Measurements from ENCODE around the gene TRAFD1.
"Not testable (repeated sequence)": the region's sequence is repeated elsewhere in the genome, so short reads cannot be mapped to it uniquely, and the experiment has no call there.

Gene TRAFD1

DNA sequence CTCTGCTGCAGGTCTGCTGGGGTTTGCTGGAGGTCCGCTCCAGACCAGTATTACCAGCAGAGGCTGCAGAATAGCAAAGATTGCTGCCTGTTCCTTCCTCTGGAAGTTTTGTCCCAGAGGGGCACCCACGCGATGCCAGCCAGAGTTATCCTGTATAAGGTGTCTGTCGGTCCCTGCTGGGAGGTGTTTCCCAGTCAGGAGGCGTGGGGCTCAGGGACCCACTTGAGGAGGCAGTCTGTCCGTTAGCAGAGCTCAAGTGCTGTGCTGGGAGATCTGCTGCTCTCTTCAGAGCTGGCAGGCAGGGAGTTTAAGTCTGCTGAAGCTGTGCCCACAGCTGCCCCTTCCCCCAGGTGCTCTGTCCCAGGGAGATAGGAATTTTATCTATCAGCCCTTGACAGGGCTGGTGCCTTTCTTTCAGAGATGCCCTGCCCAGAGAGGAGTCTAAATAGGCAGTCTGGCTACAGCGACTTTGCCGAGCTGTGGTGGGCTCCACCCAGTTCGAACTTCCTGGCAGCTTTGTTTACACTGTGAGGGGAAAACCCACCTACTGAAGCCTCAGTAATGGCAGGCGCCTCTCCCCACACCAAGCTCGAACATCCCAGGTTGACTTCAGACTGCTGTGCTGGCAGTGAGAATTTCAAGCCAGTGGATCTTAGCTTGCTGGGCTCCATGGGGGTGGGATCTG is 33.2 kb downstream of the TRAFD1 start:
- DNase-seq (ENCODE audit: low spot score in 2 of 2); H3K4me3 ChIP-seq; in situ Hi-C loops (cut with MboI; ENCODE audit: low sequenced_read_pairs); H3K9me3 ChIP-seq; H3K4me1 ChIP-seq; H3K27me3 ChIP-seq (ENCODE audit: low read depth): not testable (repeated sequence)
- H3K36me3 ChIP-seq (replicated peaks): peaks cover 32% of the 10 kb centered on the region

DNA sequence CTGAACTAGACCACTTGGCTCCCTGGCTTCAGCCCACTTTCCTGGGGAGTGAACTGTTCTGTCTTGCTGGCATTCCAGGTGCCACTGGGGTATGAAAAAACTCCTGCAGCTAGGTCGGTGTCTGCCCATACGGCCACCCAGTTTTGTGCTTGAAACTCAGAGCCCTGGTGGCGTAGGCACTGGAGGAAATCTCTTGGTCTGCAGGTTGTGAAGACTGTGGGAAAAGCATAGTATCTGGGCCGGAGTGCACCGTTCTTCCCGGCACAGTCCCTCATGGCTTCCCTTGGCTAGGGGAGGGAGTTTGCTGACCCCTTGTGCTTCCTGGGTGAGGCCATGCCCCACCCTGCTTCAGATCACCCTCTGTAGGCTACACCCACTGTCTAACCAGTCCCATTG is 33.8 kb downstream of the TRAFD1 start:
- Histone ChIP-seq H3K4me1 (no peaks in the 10 kb centered on the region), H3K27me3 (ENCODE audit: low read depth) (no peaks in the 10 kb centered on the region), H3K4me3 (no peak overlapping the region), H3K36me3 (replicated peaks) (peaks cover 32% of the 10 kb centered on the region), H3K9me3 (no peaks in the 10 kb centered on the region)
- no peak for DNase-seq (ENCODE audit: low spot score in 2 of 2)
- in situ Hi-C loops (cut with MboI; ENCODE audit: low sequenced_read_pairs): no loop called here

DNA sequence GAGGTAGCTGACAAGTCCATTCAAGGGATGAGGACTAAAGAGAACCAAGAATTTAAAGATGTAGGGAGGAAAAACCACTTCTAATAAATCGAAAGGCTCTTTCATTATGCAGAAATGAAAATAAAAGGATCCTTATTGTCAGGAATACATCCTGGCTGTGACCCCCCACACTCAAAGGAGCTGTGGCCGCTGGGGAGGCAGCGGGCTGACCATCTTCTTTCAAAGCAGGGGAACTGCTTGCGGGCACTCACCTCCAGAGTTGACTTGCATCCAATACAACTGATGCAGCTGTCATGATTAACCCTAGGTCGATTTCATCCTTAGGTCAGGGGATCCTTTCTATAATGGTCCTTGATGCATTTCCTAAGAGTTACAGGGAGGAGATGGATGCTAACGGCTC is 35.3 kb downstream of the TRAFD1 start:
- in situ Hi-C loops (cut with MboI; ENCODE audit: low sequenced_read_pairs): no loop called here

DNA sequence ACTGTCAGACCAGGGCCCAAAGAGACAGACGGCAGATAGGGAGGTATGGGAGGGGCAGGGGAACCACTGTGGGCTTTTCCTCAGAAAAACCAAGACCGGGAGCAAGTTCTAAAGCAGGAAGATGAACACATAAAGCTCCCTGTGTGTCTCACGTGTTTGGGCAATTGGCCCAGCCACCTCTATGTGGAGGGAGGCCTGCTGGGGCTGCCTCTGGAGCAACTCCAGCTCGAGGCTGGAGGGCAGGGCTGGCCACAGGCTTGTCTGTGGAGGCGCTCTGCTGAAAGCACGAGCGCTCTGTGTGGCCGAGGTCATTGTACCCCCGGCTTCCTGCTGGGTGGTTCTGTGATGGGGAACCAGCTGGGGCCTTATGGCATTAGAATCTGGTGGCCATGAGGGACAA is 36.4 kb downstream of the TRAFD1 start:
- H3K9me3 ChIP-seq: no peaks in the 10 kb centered on the region
- no peaks in the 10 kb centered on the region for H3K27me3 ChIP-seq (ENCODE audit: low read depth)
- no peak overlapping the region for H3K4me3 ChIP-seq
- in situ Hi-C loops (cut with MboI; ENCODE audit: low sequenced_read_pairs): no loop called here
- peaks cover 31% of the 10 kb centered on the region for H3K36me3 ChIP-seq (replicated peaks)
- DNase-seq (ENCODE audit: low spot score in 2 of 2): no peak
- no peaks in the 10 kb centered on the region for H3K4me1 ChIP-seq

More for the DNA sequence above, 35.3 kb downstream of the TRAFD1 start:
- Histone ChIP-seq H3K4me1 (no peaks in the 10 kb centered on the region), H3K27me3 (ENCODE audit: low read depth) (no peaks in the 10 kb centered on the region), H3K4me3 (no peak overlapping the region), H3K36me3 (replicated peaks) (peaks cover 32% of the 10 kb centered on the region), H3K9me3 (no peaks in the 10 kb centered on the region)
- DNase-seq (ENCODE audit: low spot score in 2 of 2): no peak

DNA sequence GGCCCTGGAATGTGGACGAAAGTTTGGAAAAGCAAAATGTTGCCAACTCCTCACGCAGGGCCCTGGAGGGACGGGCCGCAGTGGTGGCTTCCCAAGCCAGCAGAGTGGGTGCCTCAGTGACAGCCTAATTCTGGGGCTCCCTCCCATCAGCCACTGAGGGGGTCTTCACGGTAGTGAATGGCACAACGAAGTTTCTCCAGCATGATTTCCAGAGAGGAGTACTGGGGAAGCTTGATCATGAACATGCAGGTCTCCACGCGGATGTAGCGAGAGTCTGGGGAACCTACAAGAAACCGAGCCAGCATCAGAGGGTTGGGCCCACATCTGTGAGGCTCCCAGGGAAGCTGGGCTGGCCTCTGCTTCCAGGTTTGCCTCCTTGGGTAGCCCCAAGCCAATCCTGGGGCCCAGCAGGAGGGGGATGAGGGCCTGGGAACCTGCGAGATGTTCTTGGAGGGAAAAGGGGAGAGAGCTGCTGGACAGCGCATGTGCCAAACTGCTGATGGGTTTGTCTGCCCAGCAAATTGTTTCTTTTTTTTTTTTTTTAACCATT is 37.0 kb downstream of the TRAFD1 start:
- Histone ChIP-seq H3K36me3 (replicated peaks) (peaks cover 26% of the 10 kb centered on the region), H3K4me3 (no peak overlapping the region), H3K9me3 (no peaks in the 10 kb centered on the region), H3K4me1 (no peaks in the 10 kb centered on the region), H3K27me3 (ENCODE audit: low read depth) (no peaks in the 10 kb centered on the region)
- no peak for DNase-seq (ENCODE audit: low spot score in 2 of 2)
- in situ Hi-C loops (cut with MboI; ENCODE audit: low sequenced_read_pairs): no loop called here

DNA sequence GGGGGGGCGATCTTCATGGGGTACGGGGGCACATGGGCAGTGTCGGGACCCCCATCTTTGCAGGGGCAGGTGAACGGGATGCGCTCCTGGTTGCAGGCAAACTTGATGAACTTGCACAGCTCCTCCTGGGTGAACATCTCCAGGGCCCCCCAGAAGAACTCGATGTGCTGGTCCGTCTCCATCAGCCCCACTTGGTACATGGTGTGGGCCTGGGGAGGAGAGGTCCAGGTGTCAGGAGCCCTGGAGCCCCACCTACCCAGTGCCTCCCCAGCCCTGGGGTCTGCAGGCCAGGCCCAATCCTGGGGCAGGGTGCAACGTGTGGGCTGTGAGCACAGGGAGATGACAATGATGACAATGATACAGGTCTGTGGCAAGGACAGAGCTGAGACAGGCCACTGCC is 37.7 kb downstream of the TRAFD1 start:
- no peaks in the 10 kb centered on the region for H3K4me1 ChIP-seq
- H3K4me3 ChIP-seq: no peak overlapping the region
- peaks cover 22% of the 10 kb centered on the region for H3K36me3 ChIP-seq (replicated peaks)
- H3K27me3 ChIP-seq (ENCODE audit: low read depth): no peaks in the 10 kb centered on the region
- no peaks in the 10 kb centered on the region for H3K9me3 ChIP-seq
- in situ Hi-C loops (cut with MboI; ENCODE audit: low sequenced_read_pairs): no loop called here
- DNase-seq (ENCODE audit: low spot score in 2 of 2): no peak

DNA sequence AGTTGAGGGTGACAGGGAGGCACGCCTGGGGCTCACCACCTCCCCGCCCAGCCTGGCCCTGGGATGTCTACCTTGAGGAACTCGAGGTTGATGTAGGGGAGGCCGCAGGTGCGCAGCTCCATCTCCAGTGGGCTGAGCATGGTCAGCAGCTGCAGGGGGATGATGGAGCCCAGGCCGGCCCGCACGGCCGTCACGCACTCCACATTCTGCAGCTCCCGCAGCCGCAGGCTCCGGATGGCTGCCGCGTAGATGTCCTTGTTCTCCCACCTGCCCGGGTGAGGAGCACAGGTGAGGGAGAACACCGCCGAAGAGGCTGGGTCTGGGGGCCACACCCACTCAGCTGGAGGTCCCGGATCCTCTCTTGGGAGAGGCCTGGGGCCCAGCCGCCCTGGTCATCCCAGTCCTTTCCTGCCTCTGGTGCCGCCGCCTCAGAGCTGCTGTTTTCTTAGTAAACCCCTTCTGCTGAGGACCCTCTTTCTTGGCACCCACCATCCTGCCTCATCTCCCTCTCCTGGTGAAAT is 38.2 kb downstream of the TRAFD1 start:
- Histone ChIP-seq H3K4me1 (no peaks in the 10 kb centered on the region), H3K4me3 (no peak overlapping the region), H3K9me3 (no peaks in the 10 kb centered on the region), H3K27me3 (ENCODE audit: low read depth) (no peaks in the 10 kb centered on the region), H3K36me3 (replicated peaks) (peaks cover 17% of the 10 kb centered on the region)
- in situ Hi-C loops (cut with MboI; ENCODE audit: low sequenced_read_pairs): no loop called here
- no peak for DNase-seq (ENCODE audit: low spot score in 2 of 2)

DNA sequence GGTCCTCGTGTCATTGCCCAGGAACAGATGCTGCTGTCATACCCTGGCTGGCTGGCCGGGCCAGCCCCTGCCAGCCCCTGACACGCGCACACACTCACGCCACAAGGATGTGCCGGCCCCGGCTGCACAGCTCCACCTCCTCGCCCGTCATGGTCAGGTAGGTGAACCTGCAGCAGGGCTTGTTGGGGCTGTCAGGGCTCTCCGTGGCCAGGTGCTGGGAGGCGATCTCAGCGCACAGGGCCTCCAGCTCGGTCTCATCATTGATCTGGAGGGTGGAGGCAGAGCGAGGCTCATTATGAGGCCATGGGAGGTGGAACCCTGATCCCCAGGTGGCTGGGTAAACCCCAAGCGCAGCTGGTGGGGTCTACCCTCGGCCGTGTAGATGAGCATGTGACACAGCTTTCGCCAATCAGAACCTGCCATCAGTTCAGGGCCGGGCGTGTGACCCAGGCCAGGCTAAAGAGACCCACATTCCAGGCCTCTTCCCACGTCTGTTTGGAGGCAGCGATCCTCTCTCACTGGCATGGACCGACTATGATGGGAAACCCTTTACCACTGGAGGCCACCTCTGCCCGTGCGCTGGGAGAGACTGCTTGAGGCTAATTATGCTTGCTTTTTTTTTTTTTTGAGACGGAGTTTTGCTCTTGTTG is 38.8 kb downstream of the TRAFD1 start:
- DNase-seq (ENCODE audit: low spot score in 2 of 2): no peak
- H3K36me3 ChIP-seq (replicated peaks): peaks cover 14% of the 10 kb centered on the region
- H3K27me3 ChIP-seq (ENCODE audit: low read depth): no peaks in the 10 kb centered on the region
- H3K9me3 ChIP-seq: no peaks in the 10 kb centered on the region
- in situ Hi-C loops (cut with MboI; ENCODE audit: low sequenced_read_pairs): no loop called here
- H3K4me3 ChIP-seq: no peak overlapping the region
- H3K4me1 ChIP-seq: no peaks in the 10 kb centered on the region

DNA sequence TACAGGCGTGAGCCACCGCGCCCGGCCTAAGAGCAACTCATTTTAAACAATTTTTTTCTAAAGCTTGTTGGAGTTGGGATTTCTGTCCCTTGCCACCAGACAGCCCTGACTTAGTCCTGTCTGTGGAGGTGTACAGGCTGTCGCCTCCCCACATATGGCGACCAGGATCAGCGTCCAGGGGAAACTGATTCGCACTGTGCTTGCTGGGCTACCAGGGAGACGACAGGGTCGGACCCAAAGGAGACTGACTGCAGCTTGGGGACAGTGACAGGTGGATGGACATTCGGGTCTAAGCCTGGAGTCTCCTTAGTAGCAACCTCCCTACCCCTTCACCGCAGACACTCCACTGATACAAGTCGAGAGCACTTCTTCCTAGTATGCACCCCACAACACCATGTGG is 40.3 kb downstream of the TRAFD1 start:
- peaks cover 10% of the 10 kb centered on the region for H3K36me3 ChIP-seq (replicated peaks)
- in situ Hi-C loops (cut with MboI; ENCODE audit: low sequenced_read_pairs): no loop called here
- H3K27me3 ChIP-seq (ENCODE audit: low read depth): no peaks in the 10 kb centered on the region
- no peaks in the 10 kb centered on the region for H3K9me3 ChIP-seq
- H3K4me3 ChIP-seq: no peak overlapping the region
- no peaks in the 10 kb centered on the region for H3K4me1 ChIP-seq
- DNase-seq (ENCODE audit: low spot score in 2 of 2): no peak

DNA sequence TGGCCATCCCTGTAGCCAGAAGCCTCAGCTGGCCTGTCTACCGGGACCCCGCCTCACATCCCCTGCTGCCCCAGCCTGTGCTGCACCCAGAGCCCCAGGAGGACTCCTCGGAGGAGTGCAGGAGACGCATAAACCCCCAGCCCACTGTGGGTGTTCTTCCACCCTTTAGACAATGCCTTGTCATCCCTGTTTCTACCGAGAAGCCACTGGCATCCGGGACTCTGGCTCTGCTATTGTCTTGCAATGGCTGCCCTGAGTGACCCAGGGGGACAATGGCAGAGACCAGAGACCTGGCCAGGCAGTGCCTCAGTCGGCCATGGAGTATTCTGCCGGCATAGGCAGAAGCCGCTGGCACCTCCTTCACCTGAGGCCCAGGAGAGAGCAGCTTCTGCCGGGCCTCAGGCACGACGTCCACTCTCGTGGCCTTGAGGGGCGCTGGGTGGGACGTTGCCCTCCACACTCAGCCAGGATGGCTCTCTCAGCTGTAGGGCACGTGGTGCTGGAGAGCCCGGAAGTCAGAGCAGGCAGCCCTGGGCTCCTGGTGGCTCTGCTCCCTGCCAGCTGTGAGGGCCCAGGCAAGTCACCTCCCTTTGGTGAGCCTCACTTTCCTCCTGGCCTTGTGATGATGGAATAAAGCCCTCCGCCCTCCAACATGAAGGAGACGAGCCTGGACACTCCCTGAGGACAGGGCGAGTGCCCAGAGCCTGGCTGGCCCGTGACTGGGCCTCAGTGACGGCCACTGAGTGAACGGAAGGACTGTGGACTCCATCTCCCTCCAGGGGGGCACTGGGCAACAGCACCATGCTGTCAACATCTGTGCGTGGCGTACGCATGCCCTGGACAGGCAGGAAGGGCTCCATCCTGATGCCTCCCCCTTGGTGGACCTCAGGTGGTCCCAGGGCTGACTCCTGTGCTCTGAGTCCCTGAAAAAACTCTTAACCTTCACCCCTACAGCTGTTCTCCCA is 41.0 kb downstream of the TRAFD1 start:
- in situ Hi-C loops (cut with MboI; ENCODE audit: low sequenced_read_pairs): no loop called here
- Histone ChIP-seq H3K27me3 (ENCODE audit: low read depth) (no peaks in the 10 kb centered on the region), H3K4me1 (no peaks in the 10 kb centered on the region), H3K4me3 (no peak overlapping the region), H3K9me3 (no peaks in the 10 kb centered on the region), H3K36me3 (replicated peaks) (peaks cover 17% of the 10 kb centered on the region)
- DNase-seq (ENCODE audit: low spot score in 2 of 2): no peak

DNA sequence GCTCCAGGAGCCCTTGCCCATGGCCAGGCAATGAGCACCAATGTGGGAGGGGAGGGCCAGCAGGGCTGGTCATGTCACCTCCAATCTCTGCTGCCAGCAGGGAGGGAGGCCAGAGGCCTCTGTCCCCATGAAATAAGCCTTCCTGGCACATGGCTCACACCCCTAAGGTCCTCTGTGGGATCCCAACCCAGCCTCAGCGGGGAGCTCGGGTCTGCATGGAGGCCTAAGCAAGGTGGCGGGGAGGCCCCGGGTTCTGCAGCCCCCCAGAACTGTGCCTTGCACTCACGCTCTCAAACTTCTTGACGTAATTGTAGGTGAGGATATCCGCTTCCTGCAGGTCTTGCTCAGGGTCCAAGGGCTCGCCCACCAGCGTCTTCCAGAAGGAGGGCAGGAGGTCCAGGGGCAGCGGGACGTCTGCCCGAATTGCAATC is 41.7 kb downstream of the TRAFD1 start:
- no peak overlapping the region for H3K4me3 ChIP-seq
- no peak for DNase-seq (ENCODE audit: low spot score in 2 of 2)
- in situ Hi-C loops (cut with MboI; ENCODE audit: low sequenced_read_pairs): no loop called here
- no peaks in the 10 kb centered on the region for H3K9me3 ChIP-seq
- no peaks in the 10 kb centered on the region for H3K4me1 ChIP-seq
- H3K36me3 ChIP-seq (replicated peaks): peaks cover 12% of the 10 kb centered on the region
- no peaks in the 10 kb centered on the region for H3K27me3 ChIP-seq (ENCODE audit: low read depth)

DNA sequence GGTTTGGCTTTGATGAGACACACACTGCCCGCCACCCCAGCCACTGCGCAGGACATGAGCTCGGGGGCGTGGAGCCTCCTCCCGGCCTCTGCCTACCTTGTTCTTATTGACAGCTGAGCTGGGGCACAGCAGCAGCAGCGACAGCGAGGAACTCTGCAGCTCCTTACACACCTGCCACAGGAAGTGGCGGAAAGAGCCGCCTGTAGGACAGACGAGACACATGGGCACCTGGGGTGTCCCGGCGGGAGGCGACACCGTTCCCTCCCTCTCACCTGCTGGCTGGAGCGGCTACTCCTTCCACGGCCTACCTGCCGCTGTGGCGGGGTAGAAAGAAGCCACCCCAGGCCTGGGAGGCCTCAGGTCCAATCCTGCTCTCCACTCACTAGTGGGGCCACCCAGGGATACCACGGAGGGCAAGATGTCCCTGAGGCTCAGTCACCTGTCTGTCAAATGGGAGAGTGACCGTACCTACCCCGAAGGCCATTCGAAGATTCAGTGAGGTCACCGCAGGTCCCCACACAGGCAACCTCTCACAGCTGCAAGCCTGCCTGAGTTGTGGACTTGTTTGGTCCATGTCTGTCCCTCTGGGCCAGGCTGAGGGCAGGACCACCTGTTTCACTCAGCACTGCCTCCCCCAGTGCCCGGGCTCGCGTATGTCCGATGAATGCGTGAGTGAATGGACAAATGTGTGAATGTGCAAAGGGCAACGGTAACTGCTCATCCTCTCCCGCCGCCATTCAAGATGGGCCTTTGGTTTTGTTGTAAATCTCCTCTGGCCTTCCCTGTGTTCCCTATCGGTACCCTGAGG is 42.6 kb downstream of the TRAFD1 start:
- in situ Hi-C loops (cut with MboI; ENCODE audit: low sequenced_read_pairs): no loop called here
- no peaks in the 10 kb centered on the region for H3K4me1 ChIP-seq
- DNase-seq (ENCODE audit: low spot score in 2 of 2): no peak
- no peaks in the 10 kb centered on the region for H3K27me3 ChIP-seq (ENCODE audit: low read depth)
- no peak overlapping the region for H3K4me3 ChIP-seq
- peaks cover 15% of the 10 kb centered on the region for H3K36me3 ChIP-seq (replicated peaks)
- no peaks in the 10 kb centered on the region for H3K9me3 ChIP-seq

DNA sequence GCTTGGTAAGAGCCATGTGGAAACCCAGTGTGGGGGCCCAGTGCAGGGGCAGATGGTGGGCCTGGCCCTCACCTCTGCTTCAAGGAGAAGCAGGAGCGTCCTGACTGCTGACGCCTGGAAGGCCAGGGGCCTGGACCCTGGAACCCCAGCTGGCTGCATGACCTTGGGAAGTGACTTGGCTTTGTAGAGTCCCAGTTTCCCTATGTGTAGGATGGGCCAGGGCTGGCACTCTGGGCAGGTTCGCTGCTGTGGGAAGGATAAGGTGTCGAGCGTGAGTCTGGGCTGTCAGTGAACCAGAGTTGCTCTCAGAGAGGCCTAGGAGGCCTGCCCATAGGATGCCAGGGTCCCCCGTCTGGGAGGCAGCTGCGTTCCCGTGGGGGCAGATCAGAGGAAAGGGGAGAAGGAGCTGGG is 43.2 kb downstream of the TRAFD1 start:
- Histone ChIP-seq H3K27me3 (ENCODE audit: low read depth) (no peaks in the 10 kb centered on the region), H3K36me3 (replicated peaks) (peaks cover 16% of the 10 kb centered on the region), H3K4me1 (no peaks in the 10 kb centered on the region), H3K9me3 (no peaks in the 10 kb centered on the region), H3K4me3 (no peak overlapping the region)
- in situ Hi-C loops (cut with MboI; ENCODE audit: low sequenced_read_pairs): no loop called here
- DNase-seq (ENCODE audit: low spot score in 2 of 2): no peak
